Measurements from ENCODE around the gene CDV3.
A peak's percentile ranks its signal among the peaks of the same experiment; 100 is the strongest.

The CDV3 gene

GRCh38 chr3:133576169-133576568, 2.7 kb downstream of the CDV3 start:
- H3K4me3 ChIP-seq (ENCODE audit: low read depth, low read length), result peak overlapping the region; percentile 30
- TF ChIP-seq CTCF (IDR thresholded peaks at IDR 0.05; ENCODE audit: borderline replicate concordance, insufficient read depth, low read depth, low read length), result no peak

GRCh38 chr3:133578548-133579191, 5.2 kb downstream of the CDV3 start:
- no peak overlapping the region for H3K4me3 ChIP-seq (ENCODE audit: low read depth, low read length)
- peak; percentile 34; the same call in 1 of the 2 replicates for TF ChIP-seq CTCF (IDR thresholded peaks at IDR 0.05; ENCODE audit: borderline replicate concordance, insufficient read depth, low read depth, low read length)

- no peak for TF ChIP-seq CTCF (IDR thresholded peaks at IDR 0.05; ENCODE audit: borderline replicate concordance, insufficient read depth, low read depth, low read length)
- H3K4me3 ChIP-seq (ENCODE audit: low read depth, low read length), result no peak overlapping the region
These were observed 9.9 kb downstream of the CDV3 start for GRCh38 chr3:133583396-133583795.

GRCh38 chr3:133588035-133588434, 14.5 kb downstream of the CDV3 start:
- no peak overlapping the region for H3K4me3 ChIP-seq (ENCODE audit: low read depth, low read length)
- TF ChIP-seq CTCF (IDR thresholded peaks at IDR 0.05; ENCODE audit: borderline replicate concordance, insufficient read depth, low read depth, low read length), result no peak

- no peak for TF ChIP-seq CTCF (IDR thresholded peaks at IDR 0.05; ENCODE audit: borderline replicate concordance, insufficient read depth, low read depth, low read length)
- H3K4me3 ChIP-seq (ENCODE audit: low read depth, low read length), result no peak overlapping the region
These were observed 15.4 kb downstream of the CDV3 start for GRCh38 chr3:133588784-133589465.

- H3K4me3 ChIP-seq (ENCODE audit: low read depth, low read length), result no peak overlapping the region
- no peak for TF ChIP-seq CTCF (IDR thresholded peaks at IDR 0.05; ENCODE audit: borderline replicate concordance, insufficient read depth, low read depth, low read length)
These were observed 16.0 kb downstream of the CDV3 start for GRCh38 chr3:133589503-133589902.

GRCh38 chr3:133591271-133591742, 17.8 kb downstream of the CDV3 start:
- H3K4me3 ChIP-seq (ENCODE audit: low read depth, low read length), result no peak overlapping the region
- TF ChIP-seq CTCF (IDR thresholded peaks at IDR 0.05; ENCODE audit: borderline replicate concordance, insufficient read depth, low read depth, low read length), result no peak

Data from GM12875 (cell line).